HCT116 (cell line): ENCODE results near the gene MADD. TPM values are rescaled to one million over a fixed set of nuclear protein-coding genes. Genes with fewer than 3 reads are reported as not detected.

Experiments used
- ATAC-seq: fragments of 200-7000 bp; cut with Tn5 transposase; 2 replicates; pipeline ENCODE4 v1.9.1; 2020; ENCODE audit warnings: mild to moderate bottlenecking, moderate library complexity
- BruUV-seq: library from RNA; stranded (reverse); fragments of 400-500 nt; replicated peaks from 2 replicates; lab custom pipeline; 2021; lab: Mats Ljungman, UMichigan
- CTCF ChIA-PET: fragments of 300-600 bp; sonication (Branson Sonifier 250); formaldehyde crosslinking; loops from one replicate; lab custom pipeline; 2021; ENCODE audit warnings: antibody characterized with exemption; lab: Charles Lee
- POLR2A ChIA-PET: fragments of 300-600, 350-600 bp; sonication (Branson Sonifier 250); formaldehyde crosslinking; loops from one replicate; lab custom pipeline; 2021; ENCODE audit warnings: antibody characterized with exemption; lab: Charles Lee
- RAD21 ChIA-PET, 2 experiments: fragments of 300-600 bp; sonication (Branson Sonifier 250); formaldehyde crosslinking; loops; one replicate each; lab custom pipeline; 2023; ENCODE audit warnings: low total read pairs in 2 of 2; ENCODE audit not compliant: uncharacterized antibody in 2 of 2, unreplicated experiment in 2 of 2, low non-redundant PET in 1 of 2; lab: Charles Lee
- DNase-seq: peaks from one replicate; pipeline ENCODE4 v3.0.0-alpha.2; 2010; ENCODE audit warnings: low read depth, low spot score
- H2AFZ ChIP-seq: fragments of 200-600 bp; shearing (Covaris generic), sonication (generic); 2 replicates; pipeline ENCODE4 v1.6.1; 2017; ENCODE audit warnings: low read depth, mixed run types, mixed read lengths, antibody characterized with exemption, low read length; ENCODE audit not compliant: poor library complexity, severe bottlenecking
- H3K27ac ChIP-seq: 2 replicates; pipeline ENCODE4 v1.5.1; 2012; ENCODE audit warnings: low read depth, low read length
- H3K27me3 ChIP-seq: fragments of 200-600 bp; sonication (generic); 2 replicates; pipeline ENCODE4 v1.6.1; 2016; ENCODE audit warnings: mixed run types, low read length, mixed read lengths; ENCODE audit not compliant: insufficient read depth
- H3K36me3 ChIP-seq, 2 experiments: fragments of 200-500 bp in 1 of 2; fragments of 200-600 bp in 1 of 2; sonication (Bioruptor generic) in 1 of 2; sonication (generic) in 1 of 2; 2 replicates each; pipeline versions ENCODE4 v1.5.1 to v1.6.1; 2014 to 2016; ENCODE audit warnings: low read length in 2 of 2, inconsistent platforms in 1 of 2, mixed read lengths in 1 of 2, mixed run types in 1 of 2; ENCODE audit not compliant: insufficient read depth in 2 of 2, control insufficient read depth in 1 of 2
- H3K4me1 ChIP-seq, 2 experiments: fragments of 200-600 bp in 1 of 2; sonication (generic) in 1 of 2; 2 replicates each; pipeline versions ENCODE4 v1.5.1 to v1.6.1; 2012 to 2017; ENCODE audit warnings: low read length in 2 of 2, inconsistent platforms in 1 of 2, mild to moderate bottlenecking in 1 of 2, mixed read lengths in 1 of 2, mixed run types in 1 of 2, moderate library complexity in 1 of 2; ENCODE audit not compliant: insufficient read depth in 2 of 2, control insufficient read depth in 1 of 2
- H3K4me2 ChIP-seq: fragments of 200-600 bp; sonication (generic); 2 replicates; pipeline ENCODE4 v1.6.1; 2017; ENCODE audit warnings: mixed run types, low read length, mixed read lengths
- H3K4me3 ChIP-seq, 2 experiments: fragments of 200-600 bp in 1 of 2; sonication (generic) in 1 of 2; replicated peaks in 1 of 2; 2 replicates each; pipeline ENCODE4 v1.5.1; 2011 to 2016; ENCODE audit warnings: low read length in 2 of 2, control low read depth in 1 of 2, low read depth in 1 of 2, mild to moderate bottlenecking in 1 of 2, mixed read lengths in 1 of 2, mixed run types in 1 of 2
- H3K79me2 ChIP-seq: fragments of 200-600 bp; sonication (generic); 2 replicates; pipeline ENCODE4 v1.6.1; 2017; ENCODE audit warnings: mild to moderate bottlenecking, mixed run types, low read length, moderate library complexity, mixed read lengths; ENCODE audit not compliant: insufficient read depth
- H3K9ac ChIP-seq: fragments of 200-600 bp; sonication (generic); 2 replicates; pipeline ENCODE4 v1.6.1; 2016; ENCODE audit warnings: low read length, mixed read lengths
- H3K9me2 ChIP-seq: fragments of 200-600 bp; sonication (generic), shearing (Covaris generic); 2 replicates; pipeline ENCODE4 v1.6.1; 2017; ENCODE audit warnings: mixed run types, mild to moderate bottlenecking, moderate library complexity; ENCODE audit not compliant: insufficient read depth
- H3K9me3 ChIP-seq, 2 experiments: fragments of 200-500 bp in 1 of 2; fragments of 200-600 bp in 1 of 2; sonication (Bioruptor generic) in 1 of 2; sonication (generic) in 1 of 2; 2 replicates each; pipeline ENCODE4 v1.6.1; 2014 to 2017; ENCODE audit warnings: low read length in 2 of 2, mixed read lengths in 2 of 2, inconsistent platforms in 1 of 2, low read depth in 1 of 2, mild to moderate bottlenecking in 1 of 2, mixed run types in 1 of 2, moderate library complexity in 1 of 2; ENCODE audit not compliant: control insufficient read depth in 1 of 2, insufficient read depth in 1 of 2
- H4K20me1 ChIP-seq: fragments of 200-600 bp; sonication (generic), shearing (Covaris generic); 2 replicates; pipeline ENCODE4 v1.6.1; 2017; ENCODE audit warnings: mixed run types, mild to moderate bottlenecking, moderate library complexity; ENCODE audit not compliant: insufficient read depth
- ATF3 ChIP-seq: IDR thresholded peaks from 2 replicates; pipeline ENCODE4 v1.6.1; 2012
- CEBPB ChIP-seq: IDR thresholded peaks from 2 replicates; pipeline ENCODE4 v1.6.1; 2012; ENCODE audit warnings: low read depth
- CTCF ChIP-seq, 3 experiments: fragments of 200-600 bp in 1 of 3; sonication (generic) in 1 of 3; IDR thresholded peaks in 2 of 3; conservative IDR thresholded peaks in 1 of 3; 2 replicates each; pipeline ENCODE4 v1.5.1; 2012 to 2017; ENCODE audit warnings: low read depth in 2 of 3, low read length in 2 of 3, antibody characterized with exemption in 1 of 3, borderline replicate concordance in 1 of 3, control low read depth in 1 of 3, mild to moderate bottlenecking in 1 of 3, mixed read lengths in 1 of 3, mixed run types in 1 of 3, moderate library complexity in 1 of 3; ENCODE audit not compliant: insufficient read depth in 1 of 3
- EGR1 ChIP-seq: IDR thresholded peaks from 2 replicates; pipeline ENCODE4 v1.6.1; 2012; ENCODE audit warnings: low read depth
- EZH2phosphoT487 ChIP-seq: fragments of 200-600 bp; IDR thresholded peaks from 2 replicates; pipeline ENCODE4 v1.6.1; 2018; ENCODE audit warnings: antibody characterized with exemption, borderline replicate concordance
- FOSL1 ChIP-seq: IDR thresholded peaks from 2 replicates; pipeline ENCODE4 v1.6.1; 2012; ENCODE audit warnings: low read depth
- JUND ChIP-seq: IDR thresholded peaks from 2 replicates; pipeline ENCODE4 v1.6.1; 2012
- MAX ChIP-seq: IDR thresholded peaks from 2 replicates; pipeline ENCODE4 v1.6.1; 2012
- POLR2A ChIP-seq: IDR thresholded peaks from 2 replicates; pipeline ENCODE4 v1.7.0; 2011; ENCODE audit warnings: borderline replicate concordance; ENCODE audit not compliant: insufficient read depth, insufficient read length; ENCODE audit errors: extremely low read depth
- POLR2AphosphoS5 ChIP-seq: IDR thresholded peaks from 2 replicates; pipeline ENCODE4 v1.6.1; 2011; ENCODE audit warnings: mild to moderate bottlenecking, low read depth, low read length, moderate library complexity
- RAD21 ChIP-seq: IDR thresholded peaks from 2 replicates; pipeline ENCODE4 v1.6.1; 2012; ENCODE audit warnings: low read depth, mild to moderate bottlenecking
- REST ChIP-seq: IDR thresholded peaks from 2 replicates; pipeline ENCODE4 v1.6.1; 2012; ENCODE audit warnings: low read depth
- SP1 ChIP-seq: IDR thresholded peaks from 2 replicates; pipeline ENCODE4 v1.6.1; 2012; ENCODE audit warnings: low read depth
- TCF7L2 ChIP-seq: IDR thresholded peaks from 2 replicates; pipeline ENCODE4 v1.7.0; 2011; ENCODE audit warnings: borderline replicate concordance, inconsistent platforms; ENCODE audit not compliant: insufficient read depth, insufficient read length; ENCODE audit errors: extremely low read depth
- YY1 ChIP-seq: IDR thresholded peaks from 2 replicates; pipeline ENCODE4 v1.6.1; 2011; ENCODE audit warnings: low read length, low read depth, moderate library complexity, mild to moderate bottlenecking; ENCODE audit not compliant: insufficient replicate concordance; ENCODE audit errors: extremely low read depth
- ZBTB33 ChIP-seq: IDR thresholded peaks from 2 replicates; pipeline ENCODE4 v1.6.1; 2011; ENCODE audit warnings: mild to moderate bottlenecking, low read length, moderate library complexity; ENCODE audit not compliant: insufficient replicate concordance; ENCODE audit errors: extremely low read depth
- ZFX ChIP-seq: fragments of 450-650 bp; IDR thresholded peaks from 2 replicates; pipeline ENCODE4 v1.6.1; 2017
- ZNF274 ChIP-seq: fragments of 200-500 bp; sonication (Bioruptor generic); IDR thresholded peaks from 2 replicates; pipeline ENCODE4 v1.6.1; 2014; ENCODE audit warnings: mild to moderate bottlenecking, low read depth, low read length, inconsistent platforms
- intact Hi-C: fragments of 100-400 bp; cut with micrococcal nuclease; formaldehyde crosslinking; loops from 2 replicates; pipeline ENCODE4 v1.10.0; 2022
- total RNA-seq: library from RNA; stranded (reverse); gene quantifications from one replicate; pipeline ENCODE4 v1.2.1, GENCODE V29; 2021; ENCODE audit not compliant: unreplicated experiment

MADD gene
- total RNA-seq, 1 experiment from 2014 or later = 37.1 TPM

- Histone ChIP-seq H3K4me3 (no peak overlapping the region), H2AFZ (no peak overlapping the region), H3K4me2 (no peak overlapping the region), H3K9me2 (no peaks in the 10 kb centered on the region), H3K36me3 (peaks cover 16 to 20% of the 10 kb centered on the region in 2 experiments; a peak in 3 of 4 replicates), H3K4me1 (peaks cover 0 to 8% of the 10 kb centered on the region in 2 experiments; a peak in 1 of 4 replicates), H3K9me3 (no peaks in the 10 kb centered on the region), H3K27ac (no peak overlapping the region), H4K20me1 (no peaks in the 10 kb centered on the region), H3K27me3 (no peaks in the 10 kb centered on the region), H3K9ac (no peak overlapping the region), H3K79me2 (no peaks in the 10 kb centered on the region)
- ChIA-PET RAD21 (no interaction called here), CTCF (no interaction called here), POLR2A (interaction anchor here (0.7 to 0.9 kb wide), 2 partner anchors 13 to 21 kb away, joined by 3 read pairs; partner anchors contain the start of gene ACP2)
- intact Hi-C loops = no loop called here
- TF ChIP-seq EGR1 (no peak), CTCF (IDR thresholded peaks at IDR 0.05 in 2 of 3, conservative IDR thresholded peaks at IDR 0.05 in 1 of 3; ENCODE audit: borderline replicate concordance in 1 of 3, insufficient read depth in 1 of 3, low read depth in 2 of 3, low read length in 2 of 3) (no peak), MAX (no peak), RAD21 (no peak), POLR2A (no peak), JUND (no peak), FOSL1 (no peak), YY1 (no peak), ZNF274 (no peak), TCF7L2 (no peak), REST (no peak), ZBTB33 (no peak), POLR2AphosphoS5 (no peak), ZFX (no peak), EZH2phosphoT487 (no peak), ATF3 (no peak), SP1 (no peak), CEBPB (no peak)
- ATAC-seq (no peak), DNase-seq (no peak)
- no TSS peak for BruUV-seq
Observed at GRCh38 chr11:47235163-47235562, 34.8 kb upstream of the MADD start.
